GM12874 (cell line): ENCODE results near the gene FANCC.

ENCODE experiments used
- TF ChIP-seq, protein P1 (sequence below): IDR thresholded peaks from 2 replicates; pipeline ENCODE4 v1.5.1; 2011; ENCODE audit warnings: low read depth, mild to moderate bottlenecking, control low read depth, low read length, moderate library complexity; ENCODE audit not compliant: insufficient read depth

The FANCC gene

DNA sequence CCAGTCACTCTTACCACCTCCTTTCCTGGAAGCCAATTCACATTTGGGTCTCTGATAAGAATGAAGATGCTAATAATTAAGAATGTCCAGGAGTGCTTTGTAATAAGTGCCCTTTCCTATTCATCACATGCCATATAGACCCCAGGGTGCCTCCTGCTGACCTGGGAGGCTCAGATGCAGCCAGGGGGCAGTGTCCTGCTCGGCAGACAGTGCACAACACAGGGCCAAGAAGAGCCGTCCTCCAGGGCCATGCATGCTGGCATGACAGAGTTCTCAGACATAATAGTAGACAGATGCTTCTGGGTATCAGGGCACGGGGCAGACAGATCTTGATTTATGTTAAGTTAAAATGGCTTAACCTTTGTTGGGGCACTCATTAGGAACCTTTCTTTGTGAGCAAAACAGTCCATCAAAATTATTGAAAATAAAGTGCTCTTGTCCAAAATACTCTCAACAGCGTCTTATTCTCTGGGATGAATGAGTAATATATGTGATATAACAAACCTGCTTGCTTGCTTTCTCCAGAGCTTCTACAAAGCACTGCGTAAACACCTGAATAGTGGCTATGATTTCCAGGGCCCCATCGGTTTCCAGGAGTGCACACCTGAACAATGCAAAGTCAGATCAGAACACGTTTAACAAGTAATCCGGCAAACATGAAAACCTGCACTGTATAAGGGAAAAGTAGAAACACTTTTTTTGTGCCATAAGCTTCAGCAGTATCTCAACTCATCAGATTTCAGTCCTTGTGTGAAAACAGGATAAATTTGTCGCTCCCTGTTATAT, 192.7 kb downstream of the FANCC start:
- TF ChIP-seq, protein P1, sequence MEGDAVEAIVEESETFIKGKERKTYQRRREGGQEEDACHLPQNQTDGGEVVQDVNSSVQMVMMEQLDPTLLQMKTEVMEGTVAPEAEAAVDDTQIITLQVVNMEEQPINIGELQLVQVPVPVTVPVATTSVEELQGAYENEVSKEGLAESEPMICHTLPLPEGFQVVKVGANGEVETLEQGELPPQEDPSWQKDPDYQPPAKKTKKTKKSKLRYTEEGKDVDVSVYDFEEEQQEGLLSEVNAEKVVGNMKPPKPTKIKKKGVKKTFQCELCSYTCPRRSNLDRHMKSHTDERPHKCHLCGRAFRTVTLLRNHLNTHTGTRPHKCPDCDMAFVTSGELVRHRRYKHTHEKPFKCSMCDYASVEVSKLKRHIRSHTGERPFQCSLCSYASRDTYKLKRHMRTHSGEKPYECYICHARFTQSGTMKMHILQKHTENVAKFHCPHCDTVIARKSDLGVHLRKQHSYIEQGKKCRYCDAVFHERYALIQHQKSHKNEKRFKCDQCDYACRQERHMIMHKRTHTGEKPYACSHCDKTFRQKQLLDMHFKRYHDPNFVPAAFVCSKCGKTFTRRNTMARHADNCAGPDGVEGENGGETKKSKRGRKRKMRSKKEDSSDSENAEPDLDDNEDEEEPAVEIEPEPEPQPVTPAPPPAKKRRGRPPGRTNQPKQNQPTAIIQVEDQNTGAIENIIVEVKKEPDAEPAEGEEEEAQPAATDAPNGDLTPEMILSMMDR, result no peak

DNA sequence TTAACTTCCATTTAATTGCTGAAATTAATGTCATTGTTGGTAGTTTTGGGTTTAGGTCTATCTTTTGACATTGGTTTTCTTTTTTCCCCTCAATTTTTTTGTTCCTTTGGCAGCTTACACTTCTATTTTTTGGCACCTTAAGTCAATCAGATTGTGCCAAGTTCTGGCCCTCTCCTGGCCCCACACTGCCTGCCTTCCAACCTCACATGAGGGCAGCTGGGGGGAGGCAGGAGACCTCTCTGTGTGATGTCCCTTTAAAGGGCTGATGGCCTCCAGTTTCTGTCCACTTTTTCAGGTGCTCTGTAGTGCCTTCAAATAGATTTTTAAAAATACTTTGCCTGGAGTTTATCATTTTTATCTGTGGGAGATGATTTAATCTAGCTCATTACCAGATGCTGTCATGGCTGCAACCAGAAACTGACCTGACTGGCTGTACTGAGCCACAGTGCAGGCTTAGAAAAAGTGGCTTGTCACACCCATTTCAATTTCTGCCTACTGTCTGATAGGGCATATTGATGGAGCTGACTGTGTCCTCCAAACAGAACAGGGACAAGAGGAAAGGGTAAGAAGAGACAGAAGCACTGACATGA, 196.6 kb downstream of the FANCC start:
- TF ChIP-seq, protein P1, result no peak

DNA sequence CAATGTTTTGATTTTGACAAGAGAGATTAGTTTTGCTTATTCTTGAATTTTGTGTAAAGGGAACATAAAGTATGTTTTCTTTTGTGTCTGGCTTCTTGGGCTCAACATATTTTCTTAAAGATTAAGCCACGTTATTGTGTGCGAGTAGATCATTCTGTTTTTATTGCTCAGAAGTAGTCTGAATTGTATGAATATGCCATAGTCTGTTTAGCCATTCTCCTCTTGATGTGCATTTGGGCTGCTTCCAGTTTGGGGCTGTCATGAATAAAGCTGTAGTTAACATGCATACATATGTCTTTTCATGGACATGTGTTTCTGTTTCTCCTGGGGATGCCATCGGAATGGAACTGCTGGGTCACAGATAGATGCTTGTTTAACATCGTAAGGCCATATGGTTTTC, 198.9 kb downstream of the FANCC start:
- TF ChIP-seq, protein P1, result no peak

DNA sequence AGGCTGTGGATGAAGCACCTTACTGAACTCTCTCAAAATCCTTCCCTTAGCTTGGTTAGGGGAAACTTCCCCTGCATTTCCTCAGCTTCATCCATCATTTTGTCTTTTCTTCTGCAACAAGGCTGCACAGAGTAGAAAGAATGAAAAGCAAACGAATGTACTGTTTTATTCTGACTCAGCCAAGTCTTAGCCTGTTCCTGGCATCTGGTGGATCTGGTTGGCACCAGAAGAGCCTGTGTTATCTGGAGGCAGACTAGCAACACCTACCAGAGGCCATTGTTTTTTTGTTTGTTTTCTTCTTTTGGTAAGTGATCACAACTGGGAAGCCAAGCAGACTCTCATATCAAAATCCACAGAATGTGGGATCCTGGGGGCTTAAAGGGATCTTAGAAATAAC, 200.7 kb downstream of the FANCC start:
- TF ChIP-seq, protein P1, result no peak

DNA sequence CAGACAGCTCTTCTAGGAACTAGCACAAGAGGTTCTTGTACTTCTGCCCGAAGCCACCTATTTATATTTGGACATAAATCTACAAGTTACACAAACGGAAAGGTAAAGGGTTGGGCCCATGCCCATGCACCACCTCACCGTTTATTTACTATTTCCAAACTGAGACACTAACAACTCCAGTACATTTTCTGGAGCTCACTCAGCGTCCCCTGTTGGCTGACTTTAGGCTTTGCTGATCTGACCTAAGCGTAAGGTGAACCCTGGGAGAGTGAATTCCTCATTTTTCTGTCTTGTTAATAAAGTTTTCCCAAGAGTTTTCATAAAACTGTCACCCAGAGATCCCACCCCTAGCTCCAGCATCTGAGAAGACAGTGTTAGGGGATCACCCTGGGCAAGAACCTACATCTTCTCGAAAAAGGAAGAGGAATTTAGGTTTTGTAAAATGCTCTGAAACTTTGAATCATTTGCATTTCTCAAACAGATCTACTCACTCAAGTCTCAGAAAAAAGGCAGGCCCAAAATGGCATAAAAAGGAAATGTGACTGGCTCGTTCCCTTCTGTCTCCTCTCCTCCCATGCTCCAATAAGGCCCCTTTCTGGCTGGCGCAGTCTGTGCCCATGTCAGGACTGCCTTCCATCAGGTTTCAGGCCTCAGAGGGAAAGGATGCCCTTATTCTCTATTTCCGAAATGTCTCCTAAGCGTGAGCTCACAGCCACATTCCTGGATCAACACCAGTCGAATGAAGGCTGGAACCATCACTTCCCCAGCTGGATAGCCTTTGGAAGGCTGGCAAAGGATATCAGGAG, 201.3 kb downstream of the FANCC start:
- TF ChIP-seq, protein P1, result peak; percentile 17; the same call in 1 of the 2 replicates

GRCh38 chr9:95115104-95115503, 202.4 kb downstream of the FANCC start:
- TF ChIP-seq, protein P1, result no peak
